Calu3 (cell line): ENCODE measurements around the gene C2orf42. TPM values are rescaled to one million over a fixed set of nuclear protein-coding genes. Genes with fewer than 3 reads are reported as not detected.

Experiments used
- BruUV-seq: library from RNA; stranded (reverse); fragments of 400-500 nt; replicated peaks from 2 replicates; lab custom pipeline; 2021; lab: Mats Ljungman, UMichigan
- CTCF ChIA-PET: fragments of 300-600 bp; sonication (Branson Sonifier 250); formaldehyde crosslinking; loops from one replicate; lab custom pipeline; 2022; ENCODE audit warnings: antibody characterized with exemption; lab: Charles Lee
- DNase-seq: peaks from one replicate; pipeline ENCODE4 v3.0.0; 2022
- H3K27ac Mint-ChIP-seq: one replicate; pipeline ENCODE4 v1.8.0; 2022; ENCODE audit warnings: mixed read lengths; ENCODE audit not compliant: unreplicated experiment
- H3K27me3 Mint-ChIP-seq: one replicate; pipeline ENCODE4 v1.8.0; 2022; ENCODE audit warnings: mixed read lengths; ENCODE audit not compliant: unreplicated experiment
- H3K36me3 Mint-ChIP-seq: one replicate; pipeline ENCODE4 v1.8.0; 2022; ENCODE audit warnings: mild to moderate bottlenecking, moderate library complexity, mixed read lengths; ENCODE audit not compliant: insufficient read depth, unreplicated experiment
- H3K4me1 Mint-ChIP-seq: one replicate; pipeline ENCODE4 v1.8.0; 2022; ENCODE audit warnings: mild to moderate bottlenecking, low read depth, mixed read lengths; ENCODE audit not compliant: unreplicated experiment
- H3K4me3 Mint-ChIP-seq: one replicate; pipeline ENCODE4 v1.8.0; 2022; ENCODE audit warnings: mild to moderate bottlenecking, low read depth, moderate library complexity, mixed read lengths; ENCODE audit not compliant: unreplicated experiment
- H3K9me3 Mint-ChIP-seq: one replicate; pipeline ENCODE4 v1.8.0; 2022; ENCODE audit warnings: low read depth, mixed read lengths; ENCODE audit not compliant: unreplicated experiment
- CTCF ChIP-seq: fragments of 200-600 bp; IDR thresholded peaks from one replicate; pipeline ENCODE4 v1.8.0; 2022; ENCODE audit warnings: antibody characterized with exemption; ENCODE audit not compliant: unreplicated experiment
- intact Hi-C: fragments of 100-400 bp; cut with micrococcal nuclease; formaldehyde crosslinking; loops from one replicate; pipeline ENCODE4 v1.10.0; 2022; ENCODE audit not compliant: unreplicated experiment
- total RNA-seq: library from RNA; stranded (reverse); gene quantifications from 2 replicates; pipeline ENCODE4 v1.2.3, GENCODE V29; 2022

Gene C2orf42
- total RNA-seq, 1 experiment from 2014 or later = 11.6 TPM

- no peak for DNase-seq
- Mint-ChIP-seq H3K36me3 (peaks cover 26% of the 10 kb centered on the region), H3K27me3 (no peaks in the 10 kb centered on the region), H3K9me3 (no peaks in the 10 kb centered on the region), H3K4me1 (peaks cover 47% of the 10 kb centered on the region), H3K27ac (no peak overlapping the region), H3K4me3 (no peak overlapping the region)
- TF ChIP-seq CTCF = no peak
- no TSS peak for BruUV-seq
- CTCF ChIA-PET = no interaction called here
- intact Hi-C loops = no loop called here
Measured at GRCh38 chr2:70128005-70128404, 62.8 kb downstream of the C2orf42 start.

- no TSS peak for BruUV-seq
- intact Hi-C loops = no loop called here
Measured at GRCh38 chr2:70126413-70126812, 64.4 kb downstream of the C2orf42 start.

GRCh38 chr2:70125498-70125898 is 65.3 kb downstream of the C2orf42 start:
- DNase-seq = no peak
- Mint-ChIP-seq H3K9me3 (no peaks in the 10 kb centered on the region), H3K4me3 (peak overlapping the region; percentile 81), H3K27ac (peak overlapping the region; percentile 98), H3K27me3 (no peaks in the 10 kb centered on the region), H3K36me3 (peaks cover 28% of the 10 kb centered on the region), H3K4me1 (peaks cover 40% of the 10 kb centered on the region)
- TF ChIP-seq CTCF = no peak
- no TSS peak for BruUV-seq
- CTCF ChIA-PET = interaction anchor here (0.7 kb wide), 1 partner anchor 214 kb away, joined by 3 read pairs; no protein-coding TSS in a partner anchor
- intact Hi-C loops = no loop called here

More at GRCh38 chr2:70126413-70126812, 64.4 kb downstream of the C2orf42 start:
- H3K27ac Mint-ChIP-seq = peak overlapping the region; percentile 98
- H3K27me3 Mint-ChIP-seq = no peaks in the 10 kb centered on the region
- no peaks in the 10 kb centered on the region for H3K9me3 Mint-ChIP-seq
- H3K4me1 Mint-ChIP-seq = peaks cover 40% of the 10 kb centered on the region
- DNase-seq = no peak
- no peak for TF ChIP-seq CTCF
- CTCF ChIA-PET = interaction anchor here (0.7 kb wide), 1 partner anchor 214 kb away, joined by 3 read pairs; no protein-coding TSS in a partner anchor
- peaks cover 28% of the 10 kb centered on the region for H3K36me3 Mint-ChIP-seq
- H3K4me3 Mint-ChIP-seq = peak overlapping the region; percentile 81

GRCh38 chr2:70124983-70125480 is 65.8 kb downstream of the C2orf42 start:
- no peak for DNase-seq
- intact Hi-C loops = no loop called here
- Mint-ChIP-seq H3K4me3 (peak overlapping the region; percentile 81), H3K27ac (peak overlapping the region; percentile 98), H3K36me3 (peaks cover 28% of the 10 kb centered on the region), H3K27me3 (no peaks in the 10 kb centered on the region), H3K4me1 (peaks cover 40% of the 10 kb centered on the region), H3K9me3 (no peaks in the 10 kb centered on the region)
- no peak for TF ChIP-seq CTCF
- BruUV-seq = no TSS peak
- CTCF ChIA-PET = interaction anchor here (0.8 to 1.0 kb wide), 2 partner anchors 9 to 16 kb away, joined by 3 to 5 read pairs; no protein-coding TSS in a partner anchor
